ENCODE results near the gene MROH2B.

Gene MROH2B

GRCh38 chr5:40976041-40976440, 95.1 kb downstream of the MROH2B start:
- Mint-ChIP-seq H3K9me3 (no peaks in the 10 kb centered on the region), H3K27ac (no peak overlapping the region), H3K4me3 (no peak overlapping the region), H3K27me3 (ENCODE audit: low read depth, poor library complexity) (peaks cover 3% of the 10 kb centered on the region), H3K4me1 (no peaks in the 10 kb centered on the region), H3K36me3 (ENCODE audit: low read depth) (no peaks in the 10 kb centered on the region)
- no peak for DNase-seq
- TF ChIP-seq CTCF (IDR thresholded peaks at IDR 0.05) = no peak

GRCh38 chr5:40973364-40974004, 97.7 kb downstream of the MROH2B start:
- Mint-ChIP-seq H3K4me1 (no peaks in the 10 kb centered on the region), H3K9me3 (no peaks in the 10 kb centered on the region), H3K4me3 (no peak overlapping the region), H3K27ac (no peak overlapping the region), H3K27me3 (ENCODE audit: low read depth, poor library complexity) (peaks cover 3% of the 10 kb centered on the region), H3K36me3 (ENCODE audit: low read depth) (no peaks in the 10 kb centered on the region)
- DNase-seq = no peak
- no peak for TF ChIP-seq CTCF (IDR thresholded peaks at IDR 0.05)

- peaks cover 3% of the 10 kb centered on the region for H3K27me3 Mint-ChIP-seq (ENCODE audit: low read depth, poor library complexity)
- H3K36me3 Mint-ChIP-seq (ENCODE audit: low read depth) = no peaks in the 10 kb centered on the region
- H3K9me3 Mint-ChIP-seq = no peaks in the 10 kb centered on the region
- no peak for DNase-seq
- H3K4me1 Mint-ChIP-seq = no peaks in the 10 kb centered on the region
- TF ChIP-seq CTCF (IDR thresholded peaks at IDR 0.05) = no peak
- H3K27ac Mint-ChIP-seq = no peak overlapping the region
- no peak overlapping the region for H3K4me3 Mint-ChIP-seq
Measured at GRCh38 chr5:40972434-40972833, 98.7 kb downstream of the MROH2B start.

- Mint-ChIP-seq H3K9me3 (peaks cover 4% of the 10 kb centered on the region), H3K4me3 (no peak overlapping the region), H3K27ac (no peak overlapping the region), H3K36me3 (ENCODE audit: low read depth) (no peaks in the 10 kb centered on the region), H3K27me3 (ENCODE audit: low read depth, poor library complexity) (peaks cover 2% of the 10 kb centered on the region), H3K4me1 (no peaks in the 10 kb centered on the region)
- no peak for DNase-seq
- TF ChIP-seq CTCF (IDR thresholded peaks at IDR 0.05) = no peak
Measured at GRCh38 chr5:40962207-40962955, 108.8 kb downstream of the MROH2B start.

- H3K4me3 Mint-ChIP-seq = no peak overlapping the region
- no peak overlapping the region for H3K27ac Mint-ChIP-seq
- TF ChIP-seq CTCF (IDR thresholded peaks at IDR 0.05) = no peak
- no peaks in the 10 kb centered on the region for H3K27me3 Mint-ChIP-seq (ENCODE audit: low read depth, poor library complexity)
- no peaks in the 10 kb centered on the region for H3K4me1 Mint-ChIP-seq
- no peaks in the 10 kb centered on the region for H3K36me3 Mint-ChIP-seq (ENCODE audit: low read depth)
- DNase-seq = no peak
- H3K9me3 Mint-ChIP-seq = peaks cover 4% of the 10 kb centered on the region
Measured at GRCh38 chr5:40960037-40960436, 111.1 kb downstream of the MROH2B start.

- Mint-ChIP-seq H3K4me3 (no peak overlapping the region), H3K36me3 (ENCODE audit: low read depth) (no peaks in the 10 kb centered on the region), H3K4me1 (no peaks in the 10 kb centered on the region), H3K27ac (no peak overlapping the region), H3K27me3 (ENCODE audit: low read depth, poor library complexity) (no peaks in the 10 kb centered on the region), H3K9me3 (peaks cover 4% of the 10 kb centered on the region)
- DNase-seq = no peak
- no peak for TF ChIP-seq CTCF (IDR thresholded peaks at IDR 0.05)
Measured at GRCh38 chr5:40958811-40959210, 112.3 kb downstream of the MROH2B start.

Measured in nephron progenitor cell (in vitro differentiated cells).